Measurements from ENCODE around the gene HIP1. TPM values are rescaled to one million over a fixed set of nuclear protein-coding genes. Genes with fewer than 3 reads are reported as not detected.
"Not testable (repeated sequence)": the region's sequence is repeated elsewhere in the genome, so short reads cannot be mapped to it uniquely, and the experiment has no call there.

HIP1 gene
- total RNA-seq, 1 donor from 2014 or later, result 39.2 TPM

DNA sequence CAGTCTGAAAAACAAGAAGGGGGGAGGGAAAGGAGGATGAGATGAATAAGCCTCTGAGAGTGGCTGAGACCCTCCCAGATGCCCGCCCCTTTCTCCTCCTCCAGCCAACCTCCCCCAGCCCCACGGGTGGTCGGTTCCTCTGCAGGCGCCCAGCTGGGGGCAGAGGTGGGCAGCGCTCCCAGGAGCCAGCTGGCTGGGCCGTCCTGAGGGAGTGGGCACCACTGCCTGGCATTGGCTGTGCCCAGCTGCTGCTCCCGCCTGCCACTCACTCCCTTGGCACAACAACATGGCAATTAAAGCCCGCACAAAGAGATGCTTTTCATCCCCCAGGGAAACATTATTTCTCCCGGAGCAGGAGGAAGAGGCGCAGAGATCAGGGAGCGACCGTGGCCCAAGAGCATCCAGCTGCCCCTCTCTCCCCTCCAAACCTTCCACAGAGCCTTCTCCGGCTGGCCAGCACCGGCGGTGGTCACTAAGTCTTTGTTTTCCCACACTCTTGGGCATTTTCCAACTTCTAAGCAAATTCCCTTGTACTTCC, 139.4 kb downstream of the HIP1 start:
- TF ChIP-seq EZH2 (IDR thresholded peaks at IDR 0.05), result no peak
- TF ChIP-seq, protein P1, sequence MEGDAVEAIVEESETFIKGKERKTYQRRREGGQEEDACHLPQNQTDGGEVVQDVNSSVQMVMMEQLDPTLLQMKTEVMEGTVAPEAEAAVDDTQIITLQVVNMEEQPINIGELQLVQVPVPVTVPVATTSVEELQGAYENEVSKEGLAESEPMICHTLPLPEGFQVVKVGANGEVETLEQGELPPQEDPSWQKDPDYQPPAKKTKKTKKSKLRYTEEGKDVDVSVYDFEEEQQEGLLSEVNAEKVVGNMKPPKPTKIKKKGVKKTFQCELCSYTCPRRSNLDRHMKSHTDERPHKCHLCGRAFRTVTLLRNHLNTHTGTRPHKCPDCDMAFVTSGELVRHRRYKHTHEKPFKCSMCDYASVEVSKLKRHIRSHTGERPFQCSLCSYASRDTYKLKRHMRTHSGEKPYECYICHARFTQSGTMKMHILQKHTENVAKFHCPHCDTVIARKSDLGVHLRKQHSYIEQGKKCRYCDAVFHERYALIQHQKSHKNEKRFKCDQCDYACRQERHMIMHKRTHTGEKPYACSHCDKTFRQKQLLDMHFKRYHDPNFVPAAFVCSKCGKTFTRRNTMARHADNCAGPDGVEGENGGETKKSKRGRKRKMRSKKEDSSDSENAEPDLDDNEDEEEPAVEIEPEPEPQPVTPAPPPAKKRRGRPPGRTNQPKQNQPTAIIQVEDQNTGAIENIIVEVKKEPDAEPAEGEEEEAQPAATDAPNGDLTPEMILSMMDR (IDR thresholded peaks at IDR 0.05), result no peak
- no peak for TF ChIP-seq EZH2phosphoT487 (IDR thresholded peaks at IDR 0.05)
- peaks cover 52% of the 10 kb centered on the region for H3K79me2 ChIP-seq (ENCODE audit: low read depth)
- peak overlapping the region; percentile 64 for H3K4me2 ChIP-seq
- no peak overlapping the region for H3K9ac ChIP-seq
- peaks cover 36% of the 10 kb centered on the region for H3K4me1 ChIP-seq
- no peaks in the 10 kb centered on the region for H3K27me3 ChIP-seq
- peaks cover 2% of the 10 kb centered on the region for H3K27me3 Mint-ChIP-seq (ENCODE audit: insufficient read depth, low read depth)
- no peak overlapping the region for H3K4me3 ChIP-seq
- peak overlapping the region; percentile 38 for H3K4me3 Mint-ChIP-seq
- H3K9me3 ChIP-seq (ENCODE audit: low read depth), result no peaks in the 10 kb centered on the region
- DNase-seq (ENCODE audit: low spot score), result peak; percentile 66
- H3K9me3 Mint-ChIP-seq, result no peaks in the 10 kb centered on the region
- H2AFZ ChIP-seq (replicated peaks), result no peak overlapping the region
- H3K4me1 Mint-ChIP-seq, result peaks cover 30% of the 10 kb centered on the region
- H3F3A ChIP-seq (ENCODE audit: low read depth), result peaks cover 43% of the 10 kb centered on the region
- H4K20me1 ChIP-seq (ENCODE audit: low read depth), result peaks cover 44% of the 10 kb centered on the region
- peak overlapping the region; percentile 73 for H3K27ac ChIP-seq
- H3K36me3 ChIP-seq, result peaks cover 2% of the 10 kb centered on the region
- peak overlapping the region; percentile 78 for H3K27ac Mint-ChIP-seq
- peaks cover 16% of the 10 kb centered on the region for H3K36me3 Mint-ChIP-seq

DNA sequence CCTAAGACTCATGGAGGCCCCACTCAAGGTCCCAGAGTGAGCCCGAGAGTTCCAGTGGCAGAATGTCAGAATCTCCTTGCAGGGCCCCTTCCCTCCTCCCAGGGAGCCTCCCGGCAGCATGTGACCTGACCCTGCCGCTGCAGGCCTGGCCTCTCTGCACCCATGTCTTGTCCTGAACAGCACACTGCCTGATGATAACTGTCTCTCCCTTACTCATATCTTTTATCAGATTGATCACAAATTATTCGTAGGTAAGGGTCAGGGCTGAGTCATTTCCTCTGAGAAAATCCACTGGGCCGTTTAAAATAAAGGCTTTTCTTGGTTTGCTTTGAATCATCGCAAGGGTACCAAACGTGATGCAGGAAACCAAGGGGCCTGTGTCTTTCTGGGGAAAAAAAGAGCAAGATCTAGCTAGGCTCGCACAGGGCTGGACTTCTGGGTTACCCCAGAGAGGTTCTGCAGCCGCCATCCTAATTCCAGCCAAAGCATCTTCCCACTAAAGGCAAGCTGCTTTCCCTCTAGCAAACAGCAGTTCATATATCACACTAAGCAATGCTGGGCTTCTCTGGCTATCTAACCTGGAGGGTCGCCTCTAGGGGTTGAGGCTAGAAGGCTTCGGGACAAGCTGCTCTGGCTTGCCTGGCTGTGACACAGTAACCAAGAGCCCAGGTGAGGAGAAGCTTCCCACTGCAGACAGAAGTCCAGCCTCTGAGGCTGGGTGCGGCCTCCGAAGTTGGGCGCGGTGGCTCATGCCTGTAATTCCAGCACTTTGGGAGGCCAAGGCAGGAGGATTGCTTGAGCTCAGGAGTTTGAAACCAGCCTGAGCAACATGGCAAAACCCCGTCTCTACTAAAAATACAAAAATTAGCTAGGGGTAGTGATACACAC, 141.8 kb downstream of the HIP1 start:
- H3K4me2 ChIP-seq, result no peak overlapping the region
- H3K9ac ChIP-seq, result no peak overlapping the region
- peaks cover 36% of the 10 kb centered on the region for H3K4me1 Mint-ChIP-seq
- H4K20me1 ChIP-seq (ENCODE audit: low read depth), result peaks cover 38% of the 10 kb centered on the region
- H3K9me3 ChIP-seq (ENCODE audit: low read depth), result no peaks in the 10 kb centered on the region
- no peaks in the 10 kb centered on the region for H3K9me3 Mint-ChIP-seq
- H3K27me3 Mint-ChIP-seq (ENCODE audit: insufficient read depth, low read depth), result peaks cover 5% of the 10 kb centered on the region
- no peak overlapping the region for H3K27ac Mint-ChIP-seq
- peaks cover 22% of the 10 kb centered on the region for H3K36me3 Mint-ChIP-seq
- H3K4me1 ChIP-seq, result peaks cover 36% of the 10 kb centered on the region
- H3K4me3 Mint-ChIP-seq, result no peak overlapping the region
- DNase-seq (ENCODE audit: low spot score), result no peak
- peak overlapping the region; percentile 55 for H3K27ac ChIP-seq
- no peaks in the 10 kb centered on the region for H3K27me3 ChIP-seq
- peaks cover 29% of the 10 kb centered on the region for H3K79me2 ChIP-seq (ENCODE audit: low read depth)
- H3K36me3 ChIP-seq, result peaks cover 2% of the 10 kb centered on the region
- no peak overlapping the region for H2AFZ ChIP-seq (replicated peaks)
- peaks cover 39% of the 10 kb centered on the region for H3F3A ChIP-seq (ENCODE audit: low read depth)
- TF ChIP-seq, protein P1 (IDR thresholded peaks at IDR 0.05), result no peak
- TF ChIP-seq EZH2phosphoT487 (IDR thresholded peaks at IDR 0.05) (no peak), EZH2 (IDR thresholded peaks at IDR 0.05) (no peak)
- no peak overlapping the region for H3K4me3 ChIP-seq

DNA sequence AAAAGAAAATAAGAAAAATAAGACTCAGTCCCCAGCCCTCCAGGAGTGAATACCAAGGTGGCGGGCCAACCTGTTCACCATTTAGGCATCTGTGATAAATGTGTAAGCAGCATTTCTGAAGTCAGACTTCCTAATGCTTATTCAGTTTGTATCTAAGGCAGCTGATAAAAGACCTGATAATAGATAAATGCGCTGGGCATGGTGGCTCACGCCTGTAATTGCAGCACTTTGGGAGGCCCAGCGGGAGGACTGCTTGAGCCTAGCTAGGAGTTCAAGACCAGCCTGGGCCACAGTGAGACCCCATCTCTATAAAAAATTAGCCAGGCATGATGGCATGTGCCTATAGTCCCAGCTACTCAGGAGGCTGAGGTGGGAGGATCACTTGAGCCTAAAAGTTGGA, 143.0 kb downstream of the HIP1 start:
- no peak for DNase-seq (ENCODE audit: low spot score)
- no peak overlapping the region for H3K4me3 ChIP-seq
- no peaks in the 10 kb centered on the region for H3K9me3 ChIP-seq (ENCODE audit: low read depth)
- Mint-ChIP-seq H3K27ac (no peak overlapping the region), H3K27me3 (ENCODE audit: insufficient read depth, low read depth) (peaks cover 7% of the 10 kb centered on the region), H3K4me3 (no peak overlapping the region), H3K9me3 (no peaks in the 10 kb centered on the region), H3K36me3 (peaks cover 30% of the 10 kb centered on the region), H3K4me1 (peaks cover 36% of the 10 kb centered on the region)
- H3K4me1 ChIP-seq, result peaks cover 36% of the 10 kb centered on the region
- TF ChIP-seq EZH2 (IDR thresholded peaks at IDR 0.05) (no peak), EZH2phosphoT487 (IDR thresholded peaks at IDR 0.05) (no peak)
- TF ChIP-seq, protein P1 (IDR thresholded peaks at IDR 0.05), result no peak
- H3K27me3 ChIP-seq, result no peaks in the 10 kb centered on the region
- no peak overlapping the region for H3K9ac ChIP-seq
- peaks cover 37% of the 10 kb centered on the region for H3F3A ChIP-seq (ENCODE audit: low read depth)
- peaks cover 17% of the 10 kb centered on the region for H3K79me2 ChIP-seq (ENCODE audit: low read depth)
- H4K20me1 ChIP-seq (ENCODE audit: low read depth), result peaks cover 37% of the 10 kb centered on the region
- no peak overlapping the region for H3K4me2 ChIP-seq
- no peak overlapping the region for H2AFZ ChIP-seq (replicated peaks)
- H3K27ac ChIP-seq, result no peak overlapping the region
- peaks cover 3% of the 10 kb centered on the region for H3K36me3 ChIP-seq

DNA sequence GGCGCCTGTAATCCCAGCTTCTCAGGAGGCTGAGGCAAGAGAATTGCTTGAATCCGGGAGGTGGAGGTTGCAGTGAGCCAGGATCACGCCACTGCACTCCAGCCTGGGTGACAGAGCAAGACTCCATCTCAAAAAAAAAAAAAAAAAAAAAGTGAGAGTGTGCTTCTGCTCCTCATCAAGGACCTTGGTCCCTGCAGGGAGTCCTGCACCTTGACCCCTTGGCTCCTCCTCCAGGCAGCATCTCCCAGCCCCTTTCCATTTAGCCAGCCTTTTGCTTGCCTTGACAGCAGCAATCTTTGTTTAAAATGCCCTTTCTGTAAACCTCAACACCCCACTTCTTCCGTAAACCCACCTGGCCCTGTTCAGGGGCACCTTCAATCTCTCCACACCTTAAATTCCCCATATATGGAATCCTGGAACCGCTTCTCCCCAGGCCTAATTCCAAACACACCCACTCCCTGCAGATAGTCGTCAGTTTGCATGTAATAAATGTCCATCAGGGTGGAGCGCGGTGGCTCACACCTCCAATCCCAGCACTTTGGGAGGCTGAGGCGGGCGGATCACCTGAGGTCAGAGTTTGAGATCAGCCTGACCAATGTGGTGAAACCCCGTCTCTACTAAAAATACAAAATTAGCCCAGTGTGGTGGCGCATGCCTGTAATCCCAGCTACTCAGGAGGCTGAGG, 145.1 kb downstream of the HIP1 start:
- peaks cover 20% of the 10 kb centered on the region for H3K4me1 Mint-ChIP-seq
- not testable (repeated sequence) for H3K9me3 ChIP-seq (ENCODE audit: low read depth); H3K9me3 Mint-ChIP-seq; DNase-seq (ENCODE audit: low spot score); H3K4me2 ChIP-seq; H3K27me3 ChIP-seq; H3K27ac ChIP-seq; H3K79me2 ChIP-seq (ENCODE audit: low read depth); H2AFZ ChIP-seq (replicated peaks); H3K27me3 Mint-ChIP-seq (ENCODE audit: insufficient read depth, low read depth); H3K9ac ChIP-seq; H3K4me3 ChIP-seq
- Histone ChIP-seq H3K36me3 (peaks cover 14% of the 10 kb centered on the region), H4K20me1 (ENCODE audit: low read depth) (peaks cover 16% of the 10 kb centered on the region), H3F3A (ENCODE audit: low read depth) (peaks cover 18% of the 10 kb centered on the region), H3K4me1 (peaks cover 20% of the 10 kb centered on the region)
- peaks cover 42% of the 10 kb centered on the region for H3K36me3 Mint-ChIP-seq
- H3K4me3 Mint-ChIP-seq, result peak overlapping the region; percentile 1
- H3K27ac Mint-ChIP-seq, result peak overlapping the region; percentile 7
